ENCODE results near the gene FTO. TPM values are rescaled to one million over a fixed set of nuclear protein-coding genes. Genes with fewer than 3 reads are reported as not detected.

Gene FTO
- polyA plus RNA-seq, 1 donor from 2014 or later = 80.1 TPM

- H3K4me3 ChIP-seq (ENCODE audit: low read length) = no peak overlapping the region
- no peaks in the 10 kb centered on the region for H3K9me2 ChIP-seq (ENCODE audit: insufficient read depth, low read length)
- no peaks in the 10 kb centered on the region for H3K27me3 ChIP-seq (ENCODE audit: insufficient read depth, low read depth, low read length)
- H3K9me3 ChIP-seq (ENCODE audit: low read length) = no peaks in the 10 kb centered on the region
- H3K27ac ChIP-seq (ENCODE audit: low read length) = no peak overlapping the region
- H3K79me2 ChIP-seq (replicated peaks; ENCODE audit: insufficient read depth, low read length) = no peaks in the 10 kb centered on the region
- no peak overlapping the region for H2AFZ ChIP-seq (ENCODE audit: low read depth, low read length)
- H3K36me3 ChIP-seq (ENCODE audit: insufficient read depth, low read length) = peaks cover 5% of the 10 kb centered on the region
- H3K4me2 ChIP-seq (ENCODE audit: low read length) = no peak overlapping the region
- H3F3A ChIP-seq (ENCODE audit: insufficient read depth, low read length, poor library complexity, severe bottlenecking) = no peaks in the 10 kb centered on the region
- no peaks in the 10 kb centered on the region for H4K20me1 ChIP-seq (ENCODE audit: insufficient read depth)
- no peak overlapping the region for H3K9ac ChIP-seq (ENCODE audit: low read length)
- TF ChIP-seq RAD21 (conservative IDR thresholded peaks at IDR 0.05) (no peak), EZH2 (IDR thresholded peaks at IDR 0.05; ENCODE audit: borderline replicate concordance, insufficient read depth, low read length, poor library complexity, severe bottlenecking) (no peak), REST (IDR thresholded peaks at IDR 0.05; ENCODE audit: borderline replicate concordance) (no peak), MXI1 (conservative IDR thresholded peaks at IDR 0.05; ENCODE audit: poor library complexity, severe bottlenecking) (no peak), TAF1 (IDR thresholded peaks at IDR 0.05; ENCODE audit: low read depth) (no peak), CTCF (IDR thresholded peaks at IDR 0.05; ENCODE audit: poor library complexity, severe bottlenecking) (no peak), EP300 (conservative IDR thresholded peaks at IDR 0.05; ENCODE audit: poor library complexity, severe bottlenecking) (no peak), POLR2AphosphoS5 (IDR thresholded peaks at IDR 0.05) (no peak), SMC3 (conservative IDR thresholded peaks at IDR 0.05; ENCODE audit: poor library complexity) (no peak)
Measured at GRCh38 chr16:53827741-53828140, 123.8 kb downstream of the FTO start.

DNA sequence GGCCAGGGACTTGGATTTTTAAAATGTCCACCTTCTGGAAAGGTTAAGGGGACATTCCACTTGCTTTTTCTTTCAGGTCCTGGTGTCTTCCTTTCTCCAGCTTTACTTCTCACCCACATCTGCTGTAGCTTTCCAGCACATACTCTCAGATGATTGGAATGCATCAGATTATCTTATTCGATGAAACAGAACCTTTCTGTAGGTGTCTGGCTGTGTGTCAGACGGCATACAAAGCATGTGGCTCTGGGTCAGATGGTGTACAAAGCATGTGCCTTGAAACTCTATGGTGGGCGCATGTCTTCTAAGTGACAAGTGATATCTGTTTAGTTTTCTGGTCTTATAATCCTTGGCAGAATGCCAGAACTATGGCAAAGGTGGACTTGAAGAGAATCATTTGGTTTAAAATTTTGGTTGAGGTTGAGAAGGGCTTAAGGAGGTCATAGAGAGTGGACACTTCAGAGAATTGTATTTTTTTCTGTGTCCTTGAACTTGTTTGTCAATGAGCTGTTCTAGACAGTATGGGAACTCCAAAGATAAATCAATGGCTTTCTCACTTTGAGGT lies 125.3 kb downstream of the FTO start:
- H3K9me2 ChIP-seq (ENCODE audit: insufficient read depth, low read length) = no peaks in the 10 kb centered on the region
- no peaks in the 10 kb centered on the region for H3K79me2 ChIP-seq (replicated peaks; ENCODE audit: insufficient read depth, low read length)
- H3K9ac ChIP-seq (ENCODE audit: low read length) = no peak overlapping the region
- TF ChIP-seq TAF1 (IDR thresholded peaks at IDR 0.05; ENCODE audit: low read depth) (no peak), SMC3 (conservative IDR thresholded peaks at IDR 0.05; ENCODE audit: poor library complexity) (no peak), RAD21 (conservative IDR thresholded peaks at IDR 0.05) (no peak), EP300 (conservative IDR thresholded peaks at IDR 0.05; ENCODE audit: poor library complexity, severe bottlenecking) (no peak), POLR2AphosphoS5 (IDR thresholded peaks at IDR 0.05) (no peak)
- H3K27ac ChIP-seq (ENCODE audit: low read length) = no peak overlapping the region
- H3K4me2 ChIP-seq (ENCODE audit: low read length) = no peak overlapping the region
- H3K27me3 ChIP-seq (ENCODE audit: insufficient read depth, low read depth, low read length) = no peaks in the 10 kb centered on the region
- no peak overlapping the region for H2AFZ ChIP-seq (ENCODE audit: low read depth, low read length)
- H3K36me3 ChIP-seq (ENCODE audit: insufficient read depth, low read length) = peaks cover 5% of the 10 kb centered on the region
- H3F3A ChIP-seq (ENCODE audit: insufficient read depth, low read length, poor library complexity, severe bottlenecking) = no peaks in the 10 kb centered on the region
- H3K9me3 ChIP-seq (ENCODE audit: low read length) = no peaks in the 10 kb centered on the region
- no peak overlapping the region for H3K4me3 ChIP-seq (ENCODE audit: low read length)
- no peaks in the 10 kb centered on the region for H4K20me1 ChIP-seq (ENCODE audit: insufficient read depth)

All from neural cell (in vitro differentiated cells).